Measurements from ENCODE around the gene FTHL17.
A peak's percentile ranks its signal among the peaks of the same experiment; 100 is the strongest.

Gene FTHL17

DNA sequence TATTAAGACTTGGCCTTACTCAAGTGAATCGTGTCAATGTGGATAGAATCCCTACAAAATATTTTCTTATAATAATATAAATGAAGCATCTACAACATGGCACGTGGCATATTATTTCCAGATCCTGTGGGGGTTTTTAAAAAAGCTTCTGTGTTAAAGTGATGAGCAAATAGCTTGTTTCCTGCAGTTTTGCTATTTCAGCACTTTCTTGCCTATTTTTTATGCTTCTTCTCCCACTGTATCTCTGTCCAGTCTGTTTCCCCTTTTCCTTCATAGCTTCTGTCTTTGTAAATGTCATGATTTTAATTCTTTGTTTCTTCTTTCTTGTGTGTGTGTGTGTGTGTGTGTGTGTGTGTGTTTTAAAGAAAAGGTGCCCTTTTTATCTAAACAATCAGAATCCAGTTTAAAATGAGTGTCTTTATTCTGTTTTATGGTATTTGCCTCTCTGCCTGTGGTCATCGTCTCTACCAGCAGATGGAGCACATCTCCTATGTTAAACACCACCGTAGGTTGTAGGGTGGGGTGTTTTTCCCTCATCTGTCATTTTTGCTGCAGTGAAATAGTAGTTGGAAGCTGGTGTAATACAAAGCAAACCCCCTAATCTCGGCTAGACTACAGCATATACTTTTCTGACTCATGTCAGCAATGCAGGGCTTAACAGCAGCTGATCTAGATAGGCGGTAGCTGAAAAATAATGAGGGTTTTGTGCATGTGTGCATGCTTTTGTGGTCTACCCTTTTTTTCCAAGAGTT lies 33.1 kb downstream of the FTHL17 start:
- DNase-seq (ENCODE audit: low spot score) = peak; percentile 25

DNA sequence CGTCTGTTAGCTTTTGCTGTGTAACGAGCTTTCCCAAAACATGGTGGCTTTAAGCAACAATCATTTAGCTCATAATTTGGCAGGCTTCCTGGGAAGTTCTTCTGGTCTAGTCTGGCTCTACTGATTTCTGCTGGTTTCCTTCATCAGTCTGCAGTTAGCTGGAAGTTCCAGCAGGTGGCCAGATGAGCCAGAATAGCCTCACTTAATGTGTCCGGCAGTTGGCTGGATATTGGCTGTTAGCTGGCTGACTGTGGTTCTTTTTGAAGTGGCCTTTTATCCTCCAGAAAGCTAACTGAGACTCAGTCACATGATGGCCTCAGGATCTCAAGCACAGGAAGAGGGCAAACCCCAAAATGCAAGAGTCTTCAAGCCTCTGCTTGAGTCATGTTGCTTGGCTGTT lies 34.9 kb downstream of the FTHL17 start:
- DNase-seq (ENCODE audit: low spot score) = peak; percentile 23

DNA sequence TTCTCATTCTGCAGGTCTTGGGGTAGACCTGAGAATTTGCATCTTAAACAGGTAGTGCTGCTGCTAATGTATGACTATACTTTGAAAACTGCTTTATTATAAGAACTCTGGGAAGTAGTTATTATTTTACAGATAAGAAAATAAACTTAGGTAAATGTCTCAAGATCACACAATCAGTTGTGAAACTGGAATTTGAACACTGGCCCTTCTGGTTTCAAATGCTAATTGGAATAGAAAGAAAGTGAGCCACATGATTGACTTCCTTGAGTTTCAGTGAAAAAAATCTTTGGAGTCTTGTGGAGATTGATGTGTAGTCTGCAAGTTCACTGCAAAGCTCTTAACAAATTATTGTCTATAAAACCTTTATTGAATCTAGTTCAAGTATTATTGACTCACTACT lies 44.5 kb downstream of the FTHL17 start:
- no peak for DNase-seq (ENCODE audit: low spot score)

DNA sequence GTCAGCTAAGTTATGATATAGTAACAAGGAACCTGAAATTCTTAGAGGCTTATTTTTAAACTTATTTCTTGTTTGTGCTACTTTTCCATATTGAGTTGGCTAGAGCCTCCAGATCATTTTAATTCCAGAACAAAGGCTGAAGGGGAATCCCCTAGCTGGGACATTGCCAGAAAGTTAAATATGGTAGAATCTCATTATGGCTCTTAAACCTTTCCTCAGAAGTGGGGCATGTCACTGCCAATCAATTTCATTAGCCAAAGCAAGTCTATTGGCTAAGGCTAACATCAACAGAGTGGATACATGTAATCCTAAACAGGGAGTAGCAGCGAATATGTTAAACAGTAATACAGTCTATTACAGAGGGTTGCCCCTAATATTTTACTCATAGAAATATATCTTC lies 47.0 kb downstream of the FTHL17 start:
- DNase-seq (ENCODE audit: low spot score) = no peak

DNA sequence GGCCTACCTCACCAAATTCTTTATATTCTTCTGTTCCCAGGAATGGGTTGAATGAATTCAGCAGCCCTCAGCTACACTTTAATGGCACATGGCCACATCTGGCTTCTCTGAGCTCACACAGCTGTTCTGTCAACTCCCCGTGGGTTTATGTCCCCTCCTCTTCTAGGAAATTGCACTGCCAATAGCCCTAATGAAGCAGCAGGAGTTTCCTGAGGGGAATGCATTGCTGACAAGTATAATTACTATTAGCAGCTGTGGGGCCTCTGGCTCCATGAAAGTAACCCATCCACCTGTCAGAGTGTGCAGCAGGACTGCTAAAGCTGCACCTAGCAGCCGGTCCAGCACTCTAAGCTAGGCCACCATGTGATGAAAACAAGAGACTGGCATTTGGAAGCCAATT lies 50.3 kb downstream of the FTHL17 start:
- no peak for DNase-seq (ENCODE audit: low spot score)
